Stomach (tissue), 4 donors: ENCODE results near the gene CREB5.

ENCODE experiments used
- EP300 ChIP-seq: sonication (generic); formaldehyde crosslinking; IDR thresholded peaks from one replicate; pipeline ENCODE4 v1.6.1; 2017; ENCODE audit warnings: antibody characterized with exemption
- TF ChIP-seq, protein P1 (sequence below), 7 experiments: fragments of 450-650 bp in 4 of 7; fragments of 200-600 bp in 3 of 7; sonication (generic) in 3 of 7; IDR thresholded peaks; one replicate each; pipeline ENCODE4 v1.5.1; 2016 to 2019; ENCODE audit warnings: antibody characterized with exemption in 7 of 7, control low read depth in 2 of 7, mild to moderate bottlenecking in 1 of 7

- TF ChIP-seq, protein P1, sequence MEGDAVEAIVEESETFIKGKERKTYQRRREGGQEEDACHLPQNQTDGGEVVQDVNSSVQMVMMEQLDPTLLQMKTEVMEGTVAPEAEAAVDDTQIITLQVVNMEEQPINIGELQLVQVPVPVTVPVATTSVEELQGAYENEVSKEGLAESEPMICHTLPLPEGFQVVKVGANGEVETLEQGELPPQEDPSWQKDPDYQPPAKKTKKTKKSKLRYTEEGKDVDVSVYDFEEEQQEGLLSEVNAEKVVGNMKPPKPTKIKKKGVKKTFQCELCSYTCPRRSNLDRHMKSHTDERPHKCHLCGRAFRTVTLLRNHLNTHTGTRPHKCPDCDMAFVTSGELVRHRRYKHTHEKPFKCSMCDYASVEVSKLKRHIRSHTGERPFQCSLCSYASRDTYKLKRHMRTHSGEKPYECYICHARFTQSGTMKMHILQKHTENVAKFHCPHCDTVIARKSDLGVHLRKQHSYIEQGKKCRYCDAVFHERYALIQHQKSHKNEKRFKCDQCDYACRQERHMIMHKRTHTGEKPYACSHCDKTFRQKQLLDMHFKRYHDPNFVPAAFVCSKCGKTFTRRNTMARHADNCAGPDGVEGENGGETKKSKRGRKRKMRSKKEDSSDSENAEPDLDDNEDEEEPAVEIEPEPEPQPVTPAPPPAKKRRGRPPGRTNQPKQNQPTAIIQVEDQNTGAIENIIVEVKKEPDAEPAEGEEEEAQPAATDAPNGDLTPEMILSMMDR (IDR thresholded peaks at IDR 0.05), result no peak
- TF ChIP-seq EP300, result no peak
These were observed 15.2 kb upstream of the CREB5 start for GRCh38 chr7:28397141-28397540.
